ENCODE results near the gene OSBPL6.
"Not testable (repeated sequence)": the region's sequence is repeated elsewhere in the genome, so short reads cannot be mapped to it uniquely, and the experiment has no call there.

OSBPL6 gene

DNA sequence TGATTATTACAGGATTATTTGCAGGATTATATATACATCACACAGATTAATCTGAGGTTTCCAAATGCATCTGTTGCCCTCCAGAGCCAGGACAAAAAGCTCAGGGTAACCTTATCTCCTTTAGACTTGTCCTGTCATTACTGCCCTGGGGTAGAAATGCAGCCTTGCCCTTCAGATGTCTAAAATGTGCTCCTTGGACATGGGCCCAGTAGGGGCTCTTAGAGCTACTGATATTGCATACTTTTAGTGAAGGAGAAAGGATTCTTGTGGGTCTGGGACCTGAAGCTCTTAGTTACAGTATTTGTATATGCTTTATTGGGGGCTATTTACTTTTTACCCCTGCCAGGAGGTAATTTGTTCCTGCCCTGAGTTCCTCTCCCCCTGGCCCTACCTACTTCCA lies 200.5 kb downstream of the OSBPL6 start:
- Histone ChIP-seq H3K27me3 (ENCODE audit: control insufficient read depth, insufficient read depth, low read length) (no peaks in the 10 kb centered on the region), H3K9ac (ENCODE audit: low read length) (no peak overlapping the region), H3K9me3 (ENCODE audit: control insufficient read depth, low read depth, low read length) (no peaks in the 10 kb centered on the region), H3K27ac (ENCODE audit: low read length) (no peak overlapping the region), H3K36me3 (ENCODE audit: control insufficient read depth, low read depth, low read length) (no peaks in the 10 kb centered on the region), H3K4me1 (ENCODE audit: control insufficient read depth, low read depth, low read length) (no peaks in the 10 kb centered on the region), H3K4me3 (ENCODE audit: low read length) (no peak overlapping the region)

DNA sequence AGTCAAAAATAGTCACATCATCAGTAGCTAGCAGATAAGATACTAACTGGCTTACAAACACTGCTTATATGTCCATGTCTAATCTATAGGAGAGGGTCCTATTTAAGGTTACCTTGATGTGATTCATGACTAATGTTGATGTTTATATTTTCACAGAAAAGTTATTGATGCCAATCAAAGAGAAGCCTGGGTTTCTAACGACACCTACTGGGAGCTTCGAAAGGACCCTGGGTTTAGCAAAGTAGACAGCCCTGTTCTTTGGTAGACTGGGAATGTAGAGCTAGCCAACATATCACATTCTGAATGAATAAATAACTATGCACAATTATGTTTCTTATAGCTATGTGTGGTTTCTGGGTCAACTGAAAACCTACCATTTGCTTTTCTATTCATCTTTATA lies 201.0 kb downstream of the OSBPL6 start:
- Histone ChIP-seq H3K36me3 (ENCODE audit: control insufficient read depth, low read depth, low read length) (no peaks in the 10 kb centered on the region), H3K4me3 (ENCODE audit: low read length) (no peak overlapping the region), H3K27me3 (ENCODE audit: control insufficient read depth, insufficient read depth, low read length) (no peaks in the 10 kb centered on the region), H3K9me3 (ENCODE audit: control insufficient read depth, low read depth, low read length) (no peaks in the 10 kb centered on the region), H3K27ac (ENCODE audit: low read length) (no peak overlapping the region), H3K9ac (ENCODE audit: low read length) (no peak overlapping the region), H3K4me1 (ENCODE audit: control insufficient read depth, low read depth, low read length) (no peaks in the 10 kb centered on the region)

DNA sequence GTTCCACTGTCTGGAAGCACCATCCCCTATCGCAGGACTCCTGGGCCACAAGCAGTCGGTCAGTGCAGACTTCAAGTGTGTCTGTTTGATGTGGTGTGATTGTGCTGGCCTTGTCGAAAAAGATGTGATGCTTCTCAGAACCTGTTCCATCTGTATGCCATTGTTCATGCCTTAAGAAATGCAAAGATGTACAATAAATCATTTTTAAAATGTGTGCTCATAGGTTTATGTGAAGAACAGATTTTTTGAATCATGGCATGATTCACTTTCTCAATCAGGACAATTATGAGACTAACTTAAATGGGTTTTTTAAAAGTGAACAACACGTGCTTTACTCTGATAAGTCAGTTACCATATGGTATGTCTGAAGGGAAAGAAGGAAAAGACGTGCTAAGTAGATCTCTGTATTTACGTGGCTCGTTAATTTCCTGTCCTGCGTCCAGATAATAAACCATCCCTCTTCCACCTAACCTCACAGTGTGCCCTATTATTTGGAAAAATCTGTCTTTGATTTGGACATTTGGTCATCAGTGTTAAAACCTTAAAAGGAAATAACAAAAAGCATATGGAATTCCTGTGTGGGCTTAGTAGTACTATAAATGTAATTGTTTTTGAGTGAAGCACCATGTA lies 201.7 kb downstream of the OSBPL6 start:
- Histone ChIP-seq H3K27me3 (ENCODE audit: control insufficient read depth, insufficient read depth, low read length) (no peaks in the 10 kb centered on the region), H3K36me3 (ENCODE audit: control insufficient read depth, low read depth, low read length) (no peaks in the 10 kb centered on the region), H3K9ac (ENCODE audit: low read length) (no peak overlapping the region), H3K27ac (ENCODE audit: low read length) (no peak overlapping the region), H3K9me3 (ENCODE audit: control insufficient read depth, low read depth, low read length) (no peaks in the 10 kb centered on the region), H3K4me3 (ENCODE audit: low read length) (no peak overlapping the region), H3K4me1 (ENCODE audit: control insufficient read depth, low read depth, low read length) (no peaks in the 10 kb centered on the region)

DNA sequence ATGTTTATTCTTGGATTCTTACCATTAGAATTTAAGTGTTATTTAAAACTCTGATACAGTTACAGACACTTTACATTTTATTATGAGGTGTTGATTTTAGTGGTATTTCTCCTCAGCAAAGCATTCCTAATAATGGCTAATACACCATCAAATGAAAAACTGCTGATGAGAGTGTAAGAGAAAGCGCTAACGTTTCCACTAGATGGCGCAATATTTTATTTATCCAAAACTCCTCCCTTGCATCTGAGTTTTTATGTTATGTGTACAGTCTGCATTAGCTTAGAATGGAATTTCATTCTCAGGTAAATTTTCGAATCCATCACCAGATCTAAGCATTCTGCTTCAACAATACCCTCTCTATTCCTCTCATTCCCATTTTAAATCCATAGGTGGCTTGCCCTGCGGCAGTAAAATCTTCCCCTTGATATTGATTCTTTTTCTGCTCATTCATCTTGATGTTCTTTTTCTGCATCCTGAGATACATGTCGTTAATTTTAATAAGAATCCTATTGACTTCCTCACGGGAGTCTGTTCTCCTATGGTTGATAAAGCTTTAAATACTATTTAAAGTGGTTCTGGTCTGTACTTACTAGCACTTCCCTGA lies 202.8 kb downstream of the OSBPL6 start:
- Histone ChIP-seq H3K9me3 (ENCODE audit: control insufficient read depth, low read depth, low read length) (no peaks in the 10 kb centered on the region), H3K4me3 (ENCODE audit: low read length) (no peak overlapping the region), H3K9ac (ENCODE audit: low read length) (no peak overlapping the region), H3K36me3 (ENCODE audit: control insufficient read depth, low read depth, low read length) (no peaks in the 10 kb centered on the region), H3K4me1 (ENCODE audit: control insufficient read depth, low read depth, low read length) (no peaks in the 10 kb centered on the region), H3K27me3 (ENCODE audit: control insufficient read depth, insufficient read depth, low read length) (no peaks in the 10 kb centered on the region), H3K27ac (ENCODE audit: low read length) (no peak overlapping the region)

DNA sequence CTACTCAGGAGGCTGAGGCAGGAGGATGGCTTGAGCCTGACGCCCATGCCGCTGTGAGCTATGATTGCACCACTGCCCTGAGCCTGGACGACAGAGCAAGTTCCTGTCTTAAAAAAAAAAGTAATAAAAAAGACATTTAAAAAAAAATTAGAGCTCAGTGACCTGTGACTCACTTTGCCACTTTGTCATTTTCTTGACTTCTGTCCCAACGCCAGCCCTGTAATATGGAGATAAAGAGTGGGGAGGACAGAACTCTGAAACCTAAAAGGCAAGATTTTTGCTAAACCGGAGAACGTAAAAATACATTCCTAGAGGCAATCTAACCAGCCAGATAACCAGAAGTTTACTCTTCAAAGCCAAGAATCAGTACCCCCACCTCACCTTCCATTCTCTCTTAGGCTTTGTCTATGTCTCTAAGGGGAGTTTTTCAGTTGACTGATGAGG lies 207.7 kb downstream of the OSBPL6 start:
- Histone ChIP-seq H3K9ac (ENCODE audit: low read length) (no peak overlapping the region), H3K9me3 (ENCODE audit: control insufficient read depth, low read depth, low read length) (no peaks in the 10 kb centered on the region), H3K27ac (ENCODE audit: low read length) (no peak overlapping the region), H3K27me3 (ENCODE audit: control insufficient read depth, insufficient read depth, low read length) (no peaks in the 10 kb centered on the region), H3K36me3 (ENCODE audit: control insufficient read depth, low read depth, low read length) (no peaks in the 10 kb centered on the region), H3K4me1 (ENCODE audit: control insufficient read depth, low read depth, low read length) (no peaks in the 10 kb centered on the region), H3K4me3 (ENCODE audit: low read length) (no peak overlapping the region)

DNA sequence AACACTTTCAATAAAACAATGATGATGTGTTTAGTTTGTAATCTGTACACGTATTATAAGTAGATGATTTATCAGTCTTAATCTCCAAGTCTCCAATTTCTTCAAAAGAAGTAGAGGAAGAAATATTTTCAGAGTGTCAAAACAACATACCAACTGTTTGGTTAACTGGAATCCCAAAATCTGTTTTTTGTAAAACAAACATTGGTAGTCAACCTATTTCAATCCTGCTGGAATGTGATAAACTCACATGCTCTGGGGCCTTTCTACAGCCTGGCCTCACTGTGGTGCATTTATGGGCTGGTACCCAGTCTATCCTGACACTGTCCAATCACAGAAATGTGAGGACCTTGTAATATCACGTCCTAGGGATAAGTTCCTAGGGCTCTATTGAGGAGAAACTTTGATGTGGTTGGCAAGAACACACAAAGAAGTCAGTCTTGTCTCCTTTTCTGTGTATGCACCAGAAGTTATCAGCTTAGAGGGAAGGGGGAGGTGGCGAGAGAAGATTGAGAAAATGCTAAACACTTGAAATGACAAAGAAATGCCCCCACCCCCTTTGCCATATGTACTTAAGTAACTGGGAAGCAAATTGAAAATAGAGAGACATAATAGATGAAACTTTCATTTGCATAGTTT lies 209.5 kb downstream of the OSBPL6 start:
- Histone ChIP-seq H3K27ac (ENCODE audit: low read length) (no peak overlapping the region), H3K27me3 (ENCODE audit: control insufficient read depth, insufficient read depth, low read length) (no peaks in the 10 kb centered on the region), H3K4me3 (ENCODE audit: low read length) (no peak overlapping the region), H3K4me1 (ENCODE audit: control insufficient read depth, low read depth, low read length) (no peaks in the 10 kb centered on the region), H3K36me3 (ENCODE audit: control insufficient read depth, low read depth, low read length) (no peaks in the 10 kb centered on the region), H3K9ac (ENCODE audit: low read length) (no peak overlapping the region), H3K9me3 (ENCODE audit: control insufficient read depth, low read depth, low read length) (no peaks in the 10 kb centered on the region)

DNA sequence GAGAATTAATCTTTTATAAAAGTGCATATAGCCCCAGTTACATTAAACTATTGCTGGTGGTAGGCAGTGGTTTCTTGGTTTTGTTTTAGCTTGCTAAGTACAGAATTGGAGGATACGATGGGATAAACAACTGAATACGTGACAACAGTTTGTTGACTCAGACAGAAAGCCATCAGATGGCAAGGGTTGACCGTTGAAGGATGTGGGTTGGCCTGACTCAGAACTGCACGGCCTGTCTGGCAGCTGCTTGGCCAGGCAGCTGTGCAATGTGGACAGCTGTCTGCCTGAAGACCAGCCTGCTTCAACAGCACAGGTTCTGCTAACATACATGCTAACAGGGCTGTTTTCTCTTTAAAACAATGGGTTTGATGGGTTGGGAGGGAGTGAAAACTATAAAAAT lies 210.1 kb downstream of the OSBPL6 start:
- no peak overlapping the region for H3K9ac ChIP-seq (ENCODE audit: low read length)
- no peak overlapping the region for H3K4me3 ChIP-seq (ENCODE audit: low read length)
- H3K9me3 ChIP-seq (ENCODE audit: control insufficient read depth, low read depth, low read length), result no peaks in the 10 kb centered on the region
- no peaks in the 10 kb centered on the region for H3K27me3 ChIP-seq (ENCODE audit: control insufficient read depth, insufficient read depth, low read length)
- no peaks in the 10 kb centered on the region for H3K4me1 ChIP-seq (ENCODE audit: control insufficient read depth, low read depth, low read length)
- no peaks in the 10 kb centered on the region for H3K36me3 ChIP-seq (ENCODE audit: control insufficient read depth, low read depth, low read length)
- H3K27ac ChIP-seq (ENCODE audit: low read length), result no peak overlapping the region

DNA sequence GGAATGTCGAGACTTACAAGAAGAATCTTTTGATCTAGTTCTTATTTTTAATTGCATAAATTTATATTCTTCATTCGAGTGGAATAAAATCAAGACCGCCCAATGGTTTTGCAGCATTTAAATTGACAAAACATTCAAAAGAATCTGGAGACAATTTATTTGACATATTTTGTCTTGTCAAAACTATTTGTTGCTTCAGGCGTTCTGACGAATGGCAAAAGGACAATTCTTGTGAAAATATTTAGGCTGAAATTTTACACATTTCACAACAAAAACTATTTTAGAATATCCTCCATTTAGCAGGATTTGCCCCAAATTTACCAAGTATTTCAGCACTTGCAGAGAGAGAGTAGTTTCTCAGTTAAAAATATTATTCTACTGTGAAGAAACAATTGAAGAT lies 214.9 kb downstream of the OSBPL6 start:
- H3K4me3 ChIP-seq (ENCODE audit: low read length), result no peak overlapping the region
- no peaks in the 10 kb centered on the region for H3K9me3 ChIP-seq (ENCODE audit: control insufficient read depth, low read depth, low read length)
- no peaks in the 10 kb centered on the region for H3K4me1 ChIP-seq (ENCODE audit: control insufficient read depth, low read depth, low read length)
- no peaks in the 10 kb centered on the region for H3K27me3 ChIP-seq (ENCODE audit: control insufficient read depth, insufficient read depth, low read length)
- H3K27ac ChIP-seq (ENCODE audit: low read length), result no peak overlapping the region
- no peaks in the 10 kb centered on the region for H3K36me3 ChIP-seq (ENCODE audit: control insufficient read depth, low read depth, low read length)
- no peak overlapping the region for H3K9ac ChIP-seq (ENCODE audit: low read length)

DNA sequence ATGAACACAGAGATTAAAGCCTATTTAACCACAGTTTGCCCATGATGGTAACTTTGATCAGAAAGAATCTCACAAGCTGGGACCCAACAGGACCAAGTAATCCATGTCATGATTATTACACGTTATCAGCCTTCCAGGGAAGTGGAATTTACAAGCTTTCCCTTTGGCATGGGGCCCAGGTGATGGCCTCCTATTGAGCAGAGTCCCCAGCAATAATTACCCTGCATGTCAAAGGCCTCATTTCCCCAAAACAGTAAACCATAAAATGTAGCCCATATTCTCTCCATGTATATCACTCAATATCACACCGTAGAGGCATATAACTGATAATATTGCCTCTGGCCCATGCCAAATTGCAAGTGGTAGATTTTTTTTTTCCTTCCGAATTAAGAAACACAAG lies 217.7 kb downstream of the OSBPL6 start:
- H3K27me3 ChIP-seq (ENCODE audit: control insufficient read depth, insufficient read depth, low read length), result no peaks in the 10 kb centered on the region
- H3K9me3 ChIP-seq (ENCODE audit: control insufficient read depth, low read depth, low read length), result no peaks in the 10 kb centered on the region
- H3K4me3 ChIP-seq (ENCODE audit: low read length), result no peak overlapping the region
- no peaks in the 10 kb centered on the region for H3K4me1 ChIP-seq (ENCODE audit: control insufficient read depth, low read depth, low read length)
- H3K9ac ChIP-seq (ENCODE audit: low read length), result no peak overlapping the region
- H3K27ac ChIP-seq (ENCODE audit: low read length), result no peak overlapping the region
- H3K36me3 ChIP-seq (ENCODE audit: control insufficient read depth, low read depth, low read length), result no peaks in the 10 kb centered on the region

DNA sequence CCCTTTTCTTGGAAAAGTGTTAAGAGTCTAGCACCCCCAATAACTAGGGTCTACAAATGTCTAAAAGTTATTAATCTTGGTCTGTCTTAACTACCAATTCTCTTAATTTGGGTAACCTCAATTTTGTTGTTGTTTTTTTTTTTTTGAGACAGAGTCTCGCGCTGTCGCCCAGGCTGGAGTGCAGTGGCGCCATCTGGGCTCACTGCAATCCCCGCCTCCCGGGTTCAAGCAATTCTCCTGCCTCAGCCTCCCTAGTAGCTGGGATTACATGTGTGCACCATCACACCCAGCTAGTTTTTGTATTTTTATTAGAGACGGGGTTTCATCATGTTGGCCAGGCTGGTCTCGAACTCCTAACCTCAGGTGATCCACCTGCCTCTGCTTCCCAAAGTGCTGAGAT lies 218.1 kb downstream of the OSBPL6 start:
- not testable (repeated sequence) for H3K9me3 ChIP-seq (ENCODE audit: control insufficient read depth, low read depth, low read length); H3K4me3 ChIP-seq (ENCODE audit: low read length); H3K9ac ChIP-seq (ENCODE audit: low read length); H3K27me3 ChIP-seq (ENCODE audit: control insufficient read depth, insufficient read depth, low read length); H3K36me3 ChIP-seq (ENCODE audit: control insufficient read depth, low read depth, low read length); H3K4me1 ChIP-seq (ENCODE audit: control insufficient read depth, low read depth, low read length); H3K27ac ChIP-seq (ENCODE audit: low read length)

DNA sequence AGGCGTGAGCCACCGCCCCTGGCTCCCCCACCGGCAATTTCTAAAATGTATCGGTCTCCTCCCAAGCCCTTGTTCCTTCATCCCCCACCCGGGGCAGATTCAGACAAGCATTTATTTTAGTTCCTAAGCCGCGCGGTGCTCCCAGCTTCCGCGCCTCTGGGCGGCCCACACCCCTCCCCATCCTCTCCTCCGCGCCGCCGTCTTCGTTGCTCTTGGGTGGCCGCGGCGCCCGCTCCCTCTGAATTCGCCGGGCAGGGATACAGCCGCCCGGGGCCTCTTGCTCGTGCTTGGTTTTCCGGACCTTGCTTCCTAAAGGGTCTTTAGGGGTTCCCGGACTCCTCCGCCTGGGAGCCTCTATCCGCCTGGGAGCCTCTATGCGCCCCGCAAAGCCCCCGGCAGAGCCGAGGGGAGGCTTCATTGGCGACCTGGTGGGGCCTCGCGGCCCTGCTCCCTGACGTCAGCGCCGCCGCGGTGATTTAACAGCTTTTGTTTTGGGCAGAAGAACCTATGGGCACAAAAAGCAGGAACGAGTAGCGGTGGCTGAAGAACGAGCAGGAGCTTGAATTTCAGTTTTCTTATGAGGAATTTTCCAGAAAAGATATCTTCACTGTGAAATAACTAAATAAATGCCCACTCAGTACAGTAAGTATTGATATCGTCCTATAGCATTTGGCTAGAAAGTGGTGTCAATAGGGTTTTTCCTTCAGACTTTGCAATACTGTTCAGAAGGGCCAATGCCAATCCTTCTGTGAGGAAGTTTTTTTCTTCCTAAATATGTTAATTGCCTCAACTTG lies 219.4 kb downstream of the OSBPL6 start:
- Histone ChIP-seq H3K9ac (ENCODE audit: low read length) (peak overlapping the region; percentile 85), H3K9me3 (ENCODE audit: control insufficient read depth, low read depth, low read length) (no peaks in the 10 kb centered on the region), H3K4me3 (ENCODE audit: low read length) (peak overlapping the region; percentile 60), H3K27ac (ENCODE audit: low read length) (peak overlapping the region; percentile 32), H3K36me3 (ENCODE audit: control insufficient read depth, low read depth, low read length) (no peaks in the 10 kb centered on the region), H3K27me3 (ENCODE audit: control insufficient read depth, insufficient read depth, low read length) (no peaks in the 10 kb centered on the region), H3K4me1 (ENCODE audit: control insufficient read depth, low read depth, low read length) (no peaks in the 10 kb centered on the region)

Measured in iPS-18a (cell line).